GM23338 (cell line): ENCODE results near the gene TRAPPC14. TPM values are rescaled to one million over a fixed set of nuclear protein-coding genes. Genes with fewer than 3 reads are reported as not detected.
A peak's percentile ranks its signal among the peaks of the same experiment; 100 is the strongest.

Experiments used
- ATAC-seq: fragments of 200-7000 bp; cut with Tn5 transposase; 3 replicates; pipeline ENCODE4 v1.9.1; 2020
- DNase-seq: peaks from one replicate; pipeline ENCODE4 v3.0.0-alpha.2; 2015; ENCODE audit warnings: low spot score
- H2AFZ ChIP-seq: fragments of 200-600 bp; sonication (generic); 2 replicates; pipeline ENCODE4 v1.8.0; 2016; ENCODE audit warnings: antibody characterized with exemption, mild to moderate bottlenecking, moderate library complexity
- H3F3A ChIP-seq: fragments of 200-600 bp; sonication (generic); replicated peaks from 2 replicates; pipeline ENCODE4 v1.8.0; 2017; ENCODE audit warnings: antibody characterized with exemption, mixed run types, low read depth
- H3K27ac ChIP-seq: fragments of 200-600 bp; sonication (generic); 2 replicates; pipeline ENCODE4 v1.6.1; 2016; ENCODE audit warnings: low read depth
- H3K27me3 ChIP-seq: fragments of 200-600 bp; sonication (generic); 2 replicates; pipeline ENCODE4 v1.8.0; 2016; ENCODE audit warnings: mild to moderate bottlenecking, mixed run types, moderate library complexity; ENCODE audit not compliant: insufficient read depth
- H3K36me3 ChIP-seq: fragments of 200-600 bp; sonication (generic); 2 replicates; pipeline ENCODE4 v1.8.0; 2016; ENCODE audit warnings: mild to moderate bottlenecking; ENCODE audit not compliant: insufficient read depth
- H3K4me1 ChIP-seq: fragments of 200-600 bp; sonication (generic); 2 replicates; pipeline ENCODE4 v1.8.0; 2016; ENCODE audit warnings: mild to moderate bottlenecking, moderate library complexity; ENCODE audit not compliant: insufficient read depth
- H3K4me2 ChIP-seq: fragments of 200-600 bp; sonication (generic); 2 replicates; pipeline ENCODE4 v1.7.1; 2017; ENCODE audit warnings: mixed run types
- H3K4me3 ChIP-seq: fragments of 200-600 bp; sonication (generic); 2 replicates; pipeline ENCODE4 v1.6.1; 2016; ENCODE audit warnings: mixed run types
- H3K79me2 ChIP-seq: fragments of 200-600 bp; sonication (generic); replicated peaks from 2 replicates; pipeline ENCODE4 v1.8.0; 2017; ENCODE audit warnings: mild to moderate bottlenecking; ENCODE audit not compliant: insufficient read depth
- H3K9me2 ChIP-seq: fragments of 200-600 bp; sonication (generic); 2 replicates; pipeline ENCODE4 v1.8.0; 2017; ENCODE audit not compliant: insufficient read depth
- H4K20me1 ChIP-seq: fragments of 200-600 bp; sonication (generic); replicated peaks from 2 replicates; pipeline ENCODE4 v1.8.0; 2017; ENCODE audit warnings: mild to moderate bottlenecking; ENCODE audit not compliant: insufficient read depth
- H3K27ac Mint-ChIP-seq: 2 replicates; pipeline ENCODE4 v1.8.0; 2020; ENCODE audit warnings: inconsistent platforms, mild to moderate bottlenecking, moderate library complexity, mixed read lengths
- H3K27me3 Mint-ChIP-seq: 3 replicates; pipeline ENCODE4 v1.8.0; 2022; ENCODE audit warnings: low read depth, mild to moderate bottlenecking, moderate library complexity, mixed read lengths, inconsistent platforms; ENCODE audit not compliant: insufficient read depth, poor library complexity
- H3K36me3 Mint-ChIP-seq: 3 replicates; pipeline ENCODE4 v1.8.0; 2021; ENCODE audit warnings: low read depth, mild to moderate bottlenecking, inconsistent platforms, moderate library complexity, mixed read lengths
- H3K4me1 Mint-ChIP-seq: 3 replicates; pipeline ENCODE4 v1.8.0; 2020; ENCODE audit warnings: mild to moderate bottlenecking, inconsistent platforms, mixed read lengths
- H3K4me3 Mint-ChIP-seq: 3 replicates; pipeline ENCODE4 v1.8.0; 2021; ENCODE audit warnings: moderate library complexity, mild to moderate bottlenecking, inconsistent platforms, mixed read lengths
- H3K9me3 Mint-ChIP-seq: 3 replicates; pipeline ENCODE4 v1.8.0; 2020; ENCODE audit warnings: moderate library complexity, mild to moderate bottlenecking, inconsistent platforms, mixed read lengths
- CREB1 ChIP-seq: fragments of 250-450 bp; sonication (Bioruptor Pico); IDR thresholded peaks from 2 replicates; pipeline ENCODE4 v1.5.0; 2020; ENCODE audit warnings: low read depth, mild to moderate bottlenecking, moderate library complexity
- EZH2 ChIP-seq: fragments of 200-600 bp; sonication (generic); IDR thresholded peaks from one replicate; pipeline ENCODE4 v1.8.0; 2017; ENCODE audit warnings: antibody characterized with exemption, mild to moderate bottlenecking, low read depth; ENCODE audit not compliant: unreplicated experiment
- EZH2phosphoT487 ChIP-seq: fragments of 200-600 bp; sonication (generic); IDR thresholded peaks from one replicate; pipeline ENCODE4 v1.8.1; 2018; ENCODE audit warnings: antibody characterized with exemption; ENCODE audit not compliant: unreplicated experiment
- POLR2AphosphoS5 ChIP-seq: IDR thresholded peaks from 2 replicates; pipeline ENCODE4 v1.6.1; 2016; ENCODE audit warnings: antibody characterized with exemption, low read depth
- REST ChIP-seq: IDR thresholded peaks from one replicate; pipeline ENCODE4 v1.6.1; 2018; ENCODE audit warnings: antibody characterized with exemption; ENCODE audit not compliant: unreplicated experiment
- STAT1 ChIP-seq: IDR thresholded peaks from one replicate; pipeline ENCODE4 v1.6.1; 2016; ENCODE audit warnings: antibody characterized with exemption; ENCODE audit not compliant: unreplicated experiment
- ZNF114 ChIP-seq: fragments of 250-450 bp; sonication (Bioruptor Pico); IDR thresholded peaks from 2 replicates; pipeline ENCODE4 v1.5.0; 2020; ENCODE audit warnings: mild to moderate bottlenecking, moderate library complexity
- ZNF331 ChIP-seq: fragments of 250-450 bp; sonication (Bioruptor Pico); IDR thresholded peaks from 2 replicates; pipeline ENCODE4 v1.5.0; 2020; ENCODE audit warnings: low read depth, mild to moderate bottlenecking, moderate library complexity
- polyA plus RNA-seq: library from polyadenylated mRNA; unstranded; fragments of >200 nt; fragmentation: Nextera tagmentation; extraction: Ambion mirVana; gene quantifications from 2 replicates; pipeline ENCODE4 v1.2.1, GENCODE V29; 2016
- total RNA-seq: library from RNA; depleted of rRNA; stranded (reverse); fragments of >200 nt; shearing (Covaris generic); gene quantifications from 2 replicates; pipeline ENCODE4 v1.2.3, GENCODE V29; 2014
- TF ChIP-seq, protein P1 (sequence below), 2 experiments: fragments of 200-600 bp in 1 of 2; sonication (generic) in 1 of 2; conservative IDR thresholded peaks; 2 replicates each; pipeline versions ENCODE4 v1.5.1 to v1.6.1; 2016 to 2017; ENCODE audit warnings: antibody characterized with exemption in 2 of 2, low read depth in 2 of 2, mild to moderate bottlenecking in 2 of 2, moderate library complexity in 1 of 2
- TF ChIP-seq, protein P2 (sequence below): IDR thresholded peaks from 2 replicates; pipeline ENCODE4 v1.6.1; 2016; ENCODE audit warnings: antibody characterized with exemption

The TRAPPC14 gene
- total and polyA plus RNA-seq, 2 experiments from 2014 or later, result 9.3 to 15.7 TPM

DNA sequence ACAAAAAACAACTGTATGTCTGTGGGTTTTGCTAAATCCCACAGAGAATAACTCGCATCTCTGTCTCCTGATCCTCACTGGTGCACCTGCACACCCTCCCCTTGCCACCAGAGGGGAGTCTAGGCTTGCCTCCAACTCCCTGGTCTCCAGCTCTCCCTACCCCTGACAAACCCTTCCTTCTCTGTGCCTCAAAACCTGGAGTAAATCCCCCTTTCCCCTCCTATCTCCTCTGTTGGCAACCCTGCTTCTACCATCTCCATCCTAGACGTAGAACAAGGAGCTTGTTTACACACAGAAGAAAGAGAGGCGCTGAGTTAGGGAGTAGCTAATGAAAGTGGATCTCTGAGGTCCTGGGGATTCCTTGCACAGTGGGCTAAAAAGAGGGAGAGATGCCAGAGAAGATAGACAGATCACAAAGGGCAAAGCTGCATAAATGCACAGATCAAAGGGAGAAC, 25.8 kb downstream of the TRAPPC14 start (continued):
- TF ChIP-seq, protein P1, sequence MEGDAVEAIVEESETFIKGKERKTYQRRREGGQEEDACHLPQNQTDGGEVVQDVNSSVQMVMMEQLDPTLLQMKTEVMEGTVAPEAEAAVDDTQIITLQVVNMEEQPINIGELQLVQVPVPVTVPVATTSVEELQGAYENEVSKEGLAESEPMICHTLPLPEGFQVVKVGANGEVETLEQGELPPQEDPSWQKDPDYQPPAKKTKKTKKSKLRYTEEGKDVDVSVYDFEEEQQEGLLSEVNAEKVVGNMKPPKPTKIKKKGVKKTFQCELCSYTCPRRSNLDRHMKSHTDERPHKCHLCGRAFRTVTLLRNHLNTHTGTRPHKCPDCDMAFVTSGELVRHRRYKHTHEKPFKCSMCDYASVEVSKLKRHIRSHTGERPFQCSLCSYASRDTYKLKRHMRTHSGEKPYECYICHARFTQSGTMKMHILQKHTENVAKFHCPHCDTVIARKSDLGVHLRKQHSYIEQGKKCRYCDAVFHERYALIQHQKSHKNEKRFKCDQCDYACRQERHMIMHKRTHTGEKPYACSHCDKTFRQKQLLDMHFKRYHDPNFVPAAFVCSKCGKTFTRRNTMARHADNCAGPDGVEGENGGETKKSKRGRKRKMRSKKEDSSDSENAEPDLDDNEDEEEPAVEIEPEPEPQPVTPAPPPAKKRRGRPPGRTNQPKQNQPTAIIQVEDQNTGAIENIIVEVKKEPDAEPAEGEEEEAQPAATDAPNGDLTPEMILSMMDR (conservative IDR thresholded peaks at IDR 0.05; ENCODE audit: low read depth in 2 of 2), result peak; percentile 95 to 99

- H3K36me3 ChIP-seq, result no peaks in the 10 kb centered on the region
- TF ChIP-seq STAT1 (no peak), ZNF114 (CRISPR knock-in tag) (no peak), REST (no peak), EZH2phosphoT487 (no peak), EZH2 (no peak), ZNF331 (CRISPR knock-in tag) (no peak), CREB1 (no peak), POLR2AphosphoS5 (no peak)
- TF ChIP-seq, protein P2, sequence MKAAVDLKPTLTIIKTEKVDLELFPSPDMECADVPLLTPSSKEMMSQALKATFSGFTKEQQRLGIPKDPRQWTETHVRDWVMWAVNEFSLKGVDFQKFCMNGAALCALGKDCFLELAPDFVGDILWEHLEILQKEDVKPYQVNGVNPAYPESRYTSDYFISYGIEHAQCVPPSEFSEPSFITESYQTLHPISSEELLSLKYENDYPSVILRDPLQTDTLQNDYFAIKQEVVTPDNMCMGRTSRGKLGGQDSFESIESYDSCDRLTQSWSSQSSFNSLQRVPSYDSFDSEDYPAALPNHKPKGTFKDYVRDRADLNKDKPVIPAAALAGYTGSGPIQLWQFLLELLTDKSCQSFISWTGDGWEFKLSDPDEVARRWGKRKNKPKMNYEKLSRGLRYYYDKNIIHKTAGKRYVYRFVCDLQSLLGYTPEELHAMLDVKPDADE, result no peak
- TF ChIP-seq, protein P1 (conservative IDR thresholded peaks at IDR 0.05; ENCODE audit: low read depth in 2 of 2), result no peak
Observed at GRCh38 chr7:100132126-100132525, 26.4 kb downstream of the TRAPPC14 start.

More at GRCh38 chr7:100132126-100132525, 26.4 kb downstream of the TRAPPC14 start:
- H3K9me3 Mint-ChIP-seq, result no peaks in the 10 kb centered on the region
- peaks cover 21% of the 10 kb centered on the region for H3K27me3 ChIP-seq
- no peak overlapping the region for H3K4me3 ChIP-seq
- peaks cover 4% of the 10 kb centered on the region; the same call in 1 of the 2 replicates for H3K4me1 ChIP-seq
- no peak overlapping the region for H2AFZ ChIP-seq
- DNase-seq, result no peak
- no peak overlapping the region for H3K4me3 Mint-ChIP-seq
- no peaks in the 10 kb centered on the region for H3K79me2 ChIP-seq
- no peaks in the 10 kb centered on the region for H3K36me3 Mint-ChIP-seq
- peaks cover 13% of the 10 kb centered on the region for H3K27me3 Mint-ChIP-seq
- no peak overlapping the region for H3K27ac Mint-ChIP-seq
- H3K27ac ChIP-seq, result no peak overlapping the region
- no peak overlapping the region for H3K4me2 ChIP-seq
- no peaks in the 10 kb centered on the region for H4K20me1 ChIP-seq
- H3K4me1 Mint-ChIP-seq, result peaks cover 11% of the 10 kb centered on the region
- ATAC-seq, result no peak
- 0 out of 2 replicates have a peak, but pooled peaks cover 3% of the 10 kb centered on the region for H3F3A ChIP-seq
- H3K9me2 ChIP-seq, result no peaks in the 10 kb centered on the region
